OCI-LY1 (cell line): Measurements from ENCODE around the gene PTPRM.

Source experiments
- H2AFZ ChIP-seq: fragments of 200-600 bp; sonication (generic), shearing (Covaris generic); 2 replicates; pipeline ENCODE4 v1.6.0; 2014; ENCODE audit warnings: antibody characterized with exemption, mild to moderate bottlenecking, low read length
- H3F3A ChIP-seq: fragments of 200-600 bp; sonication (generic), shearing (Covaris generic); 2 replicates; pipeline ENCODE4 v1.6.0; 2014; ENCODE audit warnings: mild to moderate bottlenecking, antibody characterized with exemption, low read length, moderate library complexity; ENCODE audit not compliant: insufficient read depth
- H3K27ac ChIP-seq: fragments of 200-600 bp; sonication (generic); 2 replicates; pipeline ENCODE4 v1.5.1; 2014; ENCODE audit warnings: low read length, mixed run types, mild to moderate bottlenecking, low read depth; ENCODE audit not compliant: poor library complexity, severe bottlenecking
- H3K27me3 ChIP-seq: fragments of 200-600 bp; sonication (generic); 2 replicates; pipeline ENCODE4 v1.6.0; 2014; ENCODE audit warnings: antibody characterized with exemption, mild to moderate bottlenecking, low read length, moderate library complexity; ENCODE audit not compliant: insufficient read depth
- H3K36me3 ChIP-seq: fragments of 200-600 bp; sonication (generic); 2 replicates; pipeline ENCODE4 v1.6.1; 2014; ENCODE audit warnings: mild to moderate bottlenecking, antibody characterized with exemption, low read length, moderate library complexity, mixed read lengths; ENCODE audit not compliant: insufficient read depth
- H3K4me1 ChIP-seq: fragments of 200-600 bp; sonication (generic); 2 replicates; pipeline ENCODE4 v1.5.1; 2014; ENCODE audit warnings: mild to moderate bottlenecking, low read length, moderate library complexity; ENCODE audit not compliant: insufficient read depth, severe bottlenecking
- H3K4me2 ChIP-seq: fragments of 200-600 bp; sonication (generic), shearing (Covaris generic); 2 replicates; pipeline ENCODE4 v1.6.1; 2014; ENCODE audit warnings: low read length
- H3K4me3 ChIP-seq: fragments of 200-600 bp; sonication (generic); 2 replicates; pipeline ENCODE4 v1.5.1; 2014; ENCODE audit warnings: low read length, low read depth, mild to moderate bottlenecking, mixed read lengths; ENCODE audit not compliant: poor library complexity, severe bottlenecking
- H3K79me2 ChIP-seq: fragments of 200-600 bp; shearing (Covaris generic); 2 replicates; pipeline ENCODE4 v1.6.1; 2016; ENCODE audit warnings: mixed run types, low read length, mixed read lengths; ENCODE audit not compliant: insufficient read depth
- H3K9ac ChIP-seq: fragments of 200-600 bp; sonication (generic), shearing (Covaris generic); 2 replicates; pipeline ENCODE4 v1.6.1; 2014; ENCODE audit warnings: mild to moderate bottlenecking, low read length, mixed read lengths
- H3K9me2 ChIP-seq: fragments of 200-600 bp; sonication (generic), shearing (Covaris generic); 2 replicates; pipeline ENCODE4 v1.6.1; 2014; ENCODE audit warnings: low read depth, mild to moderate bottlenecking, low read length, mixed read lengths
- H3K9me3 ChIP-seq: fragments of 200-600 bp; shearing (Covaris generic); 2 replicates; pipeline ENCODE4 v1.6.1; 2014; ENCODE audit warnings: low read length, mixed read lengths
- H4K20me1 ChIP-seq: fragments of 200-600 bp; sonication (generic), shearing (Covaris generic); 2 replicates; pipeline ENCODE4 v1.6.0; 2016; ENCODE audit warnings: mild to moderate bottlenecking, low read length; ENCODE audit not compliant: insufficient read depth
- CTCF ChIP-seq: fragments of 200-600 bp; sonication (generic), shearing (Covaris generic); IDR thresholded peaks from 2 replicates; pipeline ENCODE4 v1.5.1; 2017; ENCODE audit warnings: mild to moderate bottlenecking, antibody characterized with exemption, low read length, moderate library complexity, mixed read lengths
- EZH2 ChIP-seq: fragments of 200-600 bp; sonication (generic), shearing (Covaris generic); IDR thresholded peaks from 2 replicates; pipeline ENCODE4 v1.8.0; 2017; ENCODE audit warnings: borderline replicate concordance, mixed run types, mild to moderate bottlenecking, antibody characterized with exemption, low read length, moderate library complexity, mixed read lengths

PTPRM gene

GRCh38 chr18:7666195-7666776 is 99.2 kb downstream of the PTPRM start:
- Histone ChIP-seq H4K20me1 (no peaks in the 10 kb centered on the region), H3K4me1 (no peaks in the 10 kb centered on the region), H3K27ac (no peak overlapping the region), H2AFZ (no peak overlapping the region), H3K27me3 (no peaks in the 10 kb centered on the region), H3K4me2 (no peak overlapping the region), H3K9me2 (no peaks in the 10 kb centered on the region), H3K9me3 (no peaks in the 10 kb centered on the region), H3K4me3 (no peak overlapping the region), H3K36me3 (no peaks in the 10 kb centered on the region), H3K79me2 (no peaks in the 10 kb centered on the region), H3K9ac (no peak overlapping the region), H3F3A (no peaks in the 10 kb centered on the region)
- TF ChIP-seq CTCF, result no peak
- no peak for TF ChIP-seq EZH2

- Histone ChIP-seq H3K36me3 (no peaks in the 10 kb centered on the region), H4K20me1 (no peaks in the 10 kb centered on the region), H3F3A (no peaks in the 10 kb centered on the region), H3K27ac (no peak overlapping the region), H3K9ac (no peak overlapping the region), H3K27me3 (no peaks in the 10 kb centered on the region), H3K4me3 (no peak overlapping the region), H3K9me2 (no peaks in the 10 kb centered on the region), H3K9me3 (no peaks in the 10 kb centered on the region), H3K79me2 (no peaks in the 10 kb centered on the region), H2AFZ (no peak overlapping the region), H3K4me1 (no peaks in the 10 kb centered on the region), H3K4me2 (no peak overlapping the region)
- TF ChIP-seq EZH2 (no peak), CTCF (no peak)
Observed at GRCh38 chr18:7668392-7668791, 101.3 kb downstream of the PTPRM start.

GRCh38 chr18:7669361-7669760 is 102.2 kb downstream of the PTPRM start:
- H2AFZ ChIP-seq, result no peak overlapping the region
- H3K27me3 ChIP-seq, result no peaks in the 10 kb centered on the region
- no peak overlapping the region for H3K27ac ChIP-seq
- no peaks in the 10 kb centered on the region for H3K9me3 ChIP-seq
- no peaks in the 10 kb centered on the region for H4K20me1 ChIP-seq
- no peak overlapping the region for H3K4me3 ChIP-seq
- no peaks in the 10 kb centered on the region for H3K79me2 ChIP-seq
- no peaks in the 10 kb centered on the region for H3F3A ChIP-seq
- no peaks in the 10 kb centered on the region for H3K9me2 ChIP-seq
- H3K4me2 ChIP-seq, result no peak overlapping the region
- no peaks in the 10 kb centered on the region for H3K4me1 ChIP-seq
- no peak for TF ChIP-seq EZH2
- no peak for TF ChIP-seq CTCF
- H3K9ac ChIP-seq, result no peak overlapping the region
- H3K36me3 ChIP-seq, result no peaks in the 10 kb centered on the region
